GM21367 (cell line): ENCODE measurements around the gene ERCC2.

Experiments
- ATAC-seq: cut with Tn5 transposase; IDR thresholded peaks from one replicate; pipeline ENCODE4 v1.9.1; 2021; ENCODE audit not compliant: unreplicated experiment

ERCC2 gene

DNA sequence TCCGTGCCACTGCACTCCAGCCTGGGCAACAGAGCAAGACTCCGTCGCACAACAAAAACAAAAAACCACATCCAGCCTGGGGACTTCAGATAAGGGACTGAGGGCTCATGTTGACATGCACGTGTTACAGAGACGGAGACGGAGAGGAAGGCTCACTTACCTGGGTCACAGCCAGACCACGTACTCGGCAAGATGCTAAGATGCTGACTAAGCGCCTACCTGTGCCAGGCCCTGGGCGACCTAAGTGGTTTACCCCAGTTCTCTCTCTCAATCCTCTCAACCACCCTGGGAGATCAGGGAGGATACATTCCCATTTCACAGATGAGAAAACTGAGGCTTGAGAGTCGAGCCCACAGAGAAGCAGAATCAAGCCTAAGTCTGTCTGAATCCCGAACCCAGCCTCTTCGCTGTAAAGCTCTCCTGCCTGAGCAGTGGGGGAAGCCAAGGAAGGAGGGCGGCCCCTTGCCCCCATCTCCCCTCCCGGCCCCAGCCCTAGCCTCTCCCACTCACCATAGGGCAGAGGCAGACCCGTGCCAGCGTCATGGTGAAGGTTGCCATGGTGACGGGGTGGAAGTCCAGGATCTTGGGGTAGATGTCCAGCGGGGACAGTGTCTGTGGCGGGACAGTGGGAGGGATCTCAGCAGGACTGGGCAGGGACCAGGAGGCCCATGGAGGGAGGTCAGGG is 13.5 kb downstream of the ERCC2 start:
- ATAC-seq, result no peak

DNA sequence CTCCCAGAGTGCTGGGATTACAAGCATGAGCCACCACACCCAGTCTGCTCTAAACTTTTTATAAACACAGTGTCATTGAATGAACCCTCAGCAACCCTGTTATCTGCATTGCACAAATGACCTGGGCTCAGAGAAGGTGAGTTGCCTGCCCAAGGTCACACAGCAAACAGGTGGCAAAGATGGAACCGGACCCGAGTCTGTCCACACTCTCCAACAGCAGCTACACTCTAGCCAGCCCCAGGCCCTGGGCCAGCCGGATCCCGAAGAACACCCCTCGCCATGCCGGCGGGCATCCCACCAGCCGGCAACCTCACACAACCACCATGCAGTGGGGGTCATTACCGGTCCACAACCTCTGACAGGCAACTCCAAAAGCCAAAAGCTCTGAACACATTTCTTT is 14.5 kb downstream of the ERCC2 start:
- no peak for ATAC-seq

DNA sequence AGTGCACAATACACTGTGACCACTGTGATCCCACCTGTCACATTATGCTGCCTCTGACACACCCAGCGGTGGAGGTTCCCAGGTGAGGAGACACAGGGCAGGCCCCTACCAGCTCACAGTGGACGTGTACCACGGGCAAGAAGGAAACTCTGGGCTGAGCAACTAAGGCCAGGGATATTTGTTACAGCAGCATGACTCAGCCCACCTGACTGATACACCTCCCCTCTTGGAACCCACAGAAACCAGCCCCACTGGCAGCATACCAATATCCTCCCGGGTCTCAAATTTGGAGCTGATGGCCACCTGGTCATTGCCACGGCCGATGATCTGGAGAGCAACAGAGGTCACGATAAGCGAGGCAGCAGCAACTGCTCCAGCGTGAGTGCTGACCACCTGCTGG is 15.0 kb downstream of the ERCC2 start:
- no peak for ATAC-seq

DNA sequence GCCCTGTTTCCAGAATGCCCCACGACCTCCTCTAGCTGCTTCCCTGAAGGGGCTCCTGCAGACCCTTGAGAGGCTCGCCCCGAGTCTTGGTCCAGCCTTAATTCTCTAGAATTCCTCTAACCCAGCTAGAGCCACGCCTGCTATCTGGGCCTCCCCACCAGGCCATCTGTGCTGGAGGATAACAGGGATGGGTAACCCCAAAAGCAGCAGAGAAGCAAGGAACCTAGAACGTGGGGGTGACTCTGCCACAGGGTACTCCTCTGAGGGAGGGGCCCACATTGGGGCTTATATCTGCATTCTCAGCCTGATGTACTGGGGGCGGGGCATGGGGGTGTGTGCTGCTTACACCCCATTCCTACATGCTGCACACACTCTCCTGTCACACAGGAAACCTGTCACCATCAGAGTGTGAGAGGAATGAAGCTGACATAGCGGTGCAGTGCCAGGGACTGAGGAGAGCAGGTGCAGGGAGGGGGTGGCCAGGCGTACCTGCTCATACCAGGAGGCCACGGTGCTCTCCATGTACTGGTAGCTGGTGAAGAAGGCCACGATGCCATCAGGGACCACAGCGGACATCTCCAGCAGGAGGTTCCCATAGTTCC is 16.0 kb downstream of the ERCC2 start:
- no peak for ATAC-seq

DNA sequence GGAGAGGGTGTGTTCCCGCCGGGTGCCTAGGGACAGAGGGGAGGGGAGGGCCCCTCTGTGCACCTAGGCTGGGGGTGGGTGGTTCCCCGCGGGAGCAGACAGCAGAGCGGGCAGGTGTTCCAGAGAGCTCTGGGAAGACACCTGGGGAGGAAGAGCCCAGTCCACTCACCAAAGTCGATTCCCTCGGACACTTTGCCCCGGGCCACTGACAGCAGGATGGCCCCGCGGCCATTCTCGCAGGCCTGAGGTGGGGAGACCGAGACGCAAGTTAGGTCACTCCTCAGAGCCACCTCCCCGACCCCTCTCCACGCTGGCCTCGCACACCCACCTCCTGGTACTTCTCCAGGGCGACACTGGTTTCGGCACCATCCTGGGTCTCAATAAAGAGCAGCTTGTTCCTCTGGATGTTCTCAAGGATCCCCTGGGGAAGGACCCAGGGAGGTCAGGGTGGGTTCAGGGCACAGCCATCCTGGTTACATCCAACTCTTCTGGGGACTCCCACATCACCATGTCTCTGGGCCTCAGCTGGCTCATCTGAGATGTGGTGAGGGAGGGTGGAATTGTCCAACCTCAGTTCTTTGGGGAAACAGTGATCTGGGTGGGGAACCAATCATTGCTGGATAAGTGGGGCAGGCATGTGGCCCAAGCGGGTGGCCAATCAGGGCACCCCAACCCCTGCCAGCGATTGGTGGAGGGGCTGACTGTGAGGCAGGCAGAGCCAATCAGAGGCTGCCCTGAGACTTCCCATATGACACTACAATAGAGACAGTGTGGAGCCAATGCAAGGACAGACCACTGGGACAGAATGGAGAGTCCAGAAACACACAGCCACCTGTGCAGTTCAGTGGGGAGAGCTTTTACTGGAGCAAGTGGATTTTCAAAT is 17.2 kb downstream of the ERCC2 start:
- no peak for ATAC-seq

DNA sequence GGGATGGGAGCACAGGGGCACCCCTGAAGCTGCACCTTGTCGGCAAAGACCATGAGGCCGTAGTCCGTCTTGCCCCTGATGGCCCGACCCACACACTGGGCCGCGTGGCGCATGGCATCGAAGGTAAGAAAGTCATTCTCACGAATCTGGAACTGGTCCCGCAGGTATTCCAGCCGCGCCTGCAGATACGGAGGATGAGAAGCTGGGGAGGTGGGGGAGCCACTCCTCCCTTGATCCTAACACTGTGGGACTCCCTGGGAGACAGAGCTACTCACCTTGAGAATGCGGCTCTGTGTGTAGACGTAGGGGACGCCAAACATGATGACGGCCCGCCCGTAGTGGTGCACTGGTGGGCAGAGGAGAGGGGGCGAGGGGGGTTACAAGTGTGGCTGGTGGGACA is 17.9 kb downstream of the ERCC2 start:
- ATAC-seq, result no peak

DNA sequence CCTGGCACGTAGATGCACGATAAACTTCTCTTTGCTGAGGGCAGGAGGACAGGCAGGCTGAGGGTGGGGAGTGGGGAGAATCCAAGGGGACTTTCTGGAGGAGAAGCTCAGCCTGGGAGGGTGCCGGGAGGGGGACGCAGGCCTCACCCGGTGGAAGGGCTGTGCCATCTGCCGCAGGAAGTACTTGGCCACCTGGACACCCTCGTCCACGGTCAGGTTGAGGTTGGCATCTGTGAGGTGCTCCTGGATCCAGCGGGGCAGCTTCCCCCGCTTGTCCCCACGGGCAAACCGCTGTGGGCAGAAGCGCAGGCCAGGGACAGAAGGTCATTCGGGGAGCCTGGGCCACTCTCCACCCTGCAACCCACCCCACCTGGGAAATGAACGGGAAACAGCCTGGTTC is 18.3 kb downstream of the ERCC2 start:
- ATAC-seq, result no peak

DNA sequence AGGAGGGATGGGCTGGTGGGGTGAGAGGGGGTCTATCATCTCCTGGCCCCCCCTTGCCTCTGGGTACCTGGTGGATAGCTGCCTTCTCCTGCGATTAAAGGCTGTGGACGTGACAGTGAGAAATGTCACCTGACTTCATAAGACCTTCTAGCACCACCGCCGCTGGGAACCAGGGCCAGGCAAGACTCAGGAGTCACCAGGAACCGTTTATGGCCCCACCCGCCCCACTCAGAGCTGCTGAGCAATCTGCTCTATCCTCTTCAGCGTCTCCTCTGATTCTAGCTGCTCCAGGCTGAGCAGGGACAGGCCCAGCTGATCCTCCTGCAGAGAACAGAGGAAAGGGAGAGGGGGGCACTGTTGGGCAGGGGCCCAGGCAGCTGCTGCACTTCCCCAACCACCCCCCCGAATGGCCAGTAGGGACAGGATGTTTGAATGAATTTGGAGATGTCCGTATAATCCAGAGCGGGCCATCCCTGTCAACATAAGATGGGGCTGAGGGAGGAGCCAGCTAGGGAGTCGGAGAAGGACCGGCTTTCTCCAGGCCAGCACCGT is 18.9 kb downstream of the ERCC2 start:
- ATAC-seq, result no peak

DNA sequence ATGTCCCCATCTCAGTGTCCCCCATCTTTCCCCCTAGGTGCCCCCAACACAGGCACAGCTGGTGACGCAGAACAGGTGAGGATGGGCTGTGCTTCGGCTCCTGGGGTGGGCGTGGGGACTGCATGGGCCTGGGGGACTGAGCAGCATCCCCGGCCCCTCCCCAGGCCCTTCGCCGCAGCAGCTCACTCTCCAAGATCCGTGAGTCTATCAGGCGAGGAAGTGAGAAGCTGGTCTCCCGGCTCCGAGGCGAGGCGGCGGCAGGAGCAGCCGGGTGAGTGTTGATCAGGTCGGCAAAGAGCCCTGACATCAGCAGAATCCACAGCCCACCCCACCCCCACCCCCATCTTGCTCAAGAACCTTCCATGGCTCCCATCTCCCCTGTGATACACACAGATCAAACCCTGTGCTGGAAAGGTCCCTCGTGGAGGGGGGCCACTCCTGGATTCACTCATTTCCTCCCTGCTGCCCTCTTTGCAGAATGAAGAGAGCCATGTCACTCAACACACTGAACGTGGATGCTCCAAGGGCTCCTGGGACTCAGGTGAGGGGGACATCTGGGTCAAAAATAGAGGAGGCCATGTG is 19.8 kb downstream of the ERCC2 start:
- no peak for ATAC-seq

DNA sequence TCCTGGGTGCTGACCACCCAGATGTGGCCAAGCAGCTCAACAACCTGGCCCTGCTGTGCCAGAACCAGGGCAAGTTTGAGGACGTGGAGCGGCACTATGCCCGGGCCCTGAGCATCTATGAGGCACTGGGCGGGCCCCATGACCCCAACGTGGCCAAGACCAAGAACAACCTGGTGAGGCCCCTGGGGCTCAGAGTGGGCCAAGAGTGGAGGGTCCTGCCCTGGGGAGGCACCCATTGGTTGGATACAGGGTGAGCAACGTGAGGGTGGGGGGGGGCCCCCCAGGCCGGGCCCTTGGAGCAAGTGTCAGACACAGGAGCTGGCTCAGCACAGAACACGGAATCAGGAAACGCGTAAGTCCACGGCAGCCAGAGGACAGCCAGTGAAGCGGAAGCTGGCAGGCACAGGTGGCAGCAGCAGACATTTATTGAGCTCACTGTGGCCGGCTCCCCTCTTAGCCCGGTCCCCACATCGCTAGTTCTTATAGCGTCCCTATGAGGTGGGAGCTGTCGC is 20.9 kb downstream of the ERCC2 start:
- no peak for ATAC-seq

DNA sequence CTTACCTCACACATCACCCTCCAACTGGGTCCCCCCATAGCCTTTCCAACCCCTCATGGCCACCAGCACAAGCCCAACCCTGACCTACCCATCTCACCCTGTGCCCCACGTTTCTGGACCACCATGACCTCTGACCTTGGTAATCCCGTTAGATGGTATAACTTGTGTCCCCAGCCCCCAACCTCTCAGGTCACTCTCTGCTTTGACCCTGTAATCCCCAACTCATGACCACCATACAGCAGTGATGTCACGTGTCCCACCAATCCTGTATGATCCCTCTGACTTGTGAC is 21.3 kb downstream of the ERCC2 start:
- no peak for ATAC-seq

DNA sequence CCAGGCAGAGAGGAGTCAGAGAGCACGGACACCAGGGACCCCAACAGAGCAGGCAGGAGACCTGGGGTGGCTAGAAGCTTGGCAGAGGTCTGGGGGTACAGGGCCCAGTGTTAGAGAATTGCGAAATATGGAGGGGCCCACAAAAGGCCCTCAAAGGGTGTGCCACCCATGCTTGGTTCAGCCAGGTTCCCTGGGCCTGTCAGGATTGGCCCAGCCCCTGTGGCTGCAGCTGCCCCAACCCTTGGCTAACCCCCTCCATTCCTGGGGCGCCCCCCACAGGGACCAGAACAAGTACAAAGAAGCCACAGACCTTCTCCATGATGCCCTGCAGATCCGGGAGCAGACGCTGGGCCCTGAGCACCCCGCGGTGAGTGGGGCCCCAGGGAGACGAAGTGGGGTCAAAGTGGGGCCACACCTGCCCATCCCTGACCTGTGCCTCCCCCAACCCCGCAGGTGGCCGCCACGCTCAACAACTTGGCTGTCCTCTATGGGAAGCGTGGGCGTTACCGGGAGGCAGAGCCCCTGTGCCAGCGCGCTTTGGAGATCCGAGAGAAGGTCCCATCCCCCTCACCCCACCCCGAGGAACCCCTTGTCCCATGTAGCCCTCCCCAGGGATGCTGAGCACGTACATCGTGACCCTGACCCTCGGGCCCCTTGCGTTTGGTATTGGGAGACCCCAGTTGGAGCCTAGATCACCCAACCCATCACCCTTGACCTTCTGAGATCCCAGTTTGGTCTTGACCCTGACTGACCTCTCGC is 21.8 kb downstream of the ERCC2 start:
- ATAC-seq, result no peak

DNA sequence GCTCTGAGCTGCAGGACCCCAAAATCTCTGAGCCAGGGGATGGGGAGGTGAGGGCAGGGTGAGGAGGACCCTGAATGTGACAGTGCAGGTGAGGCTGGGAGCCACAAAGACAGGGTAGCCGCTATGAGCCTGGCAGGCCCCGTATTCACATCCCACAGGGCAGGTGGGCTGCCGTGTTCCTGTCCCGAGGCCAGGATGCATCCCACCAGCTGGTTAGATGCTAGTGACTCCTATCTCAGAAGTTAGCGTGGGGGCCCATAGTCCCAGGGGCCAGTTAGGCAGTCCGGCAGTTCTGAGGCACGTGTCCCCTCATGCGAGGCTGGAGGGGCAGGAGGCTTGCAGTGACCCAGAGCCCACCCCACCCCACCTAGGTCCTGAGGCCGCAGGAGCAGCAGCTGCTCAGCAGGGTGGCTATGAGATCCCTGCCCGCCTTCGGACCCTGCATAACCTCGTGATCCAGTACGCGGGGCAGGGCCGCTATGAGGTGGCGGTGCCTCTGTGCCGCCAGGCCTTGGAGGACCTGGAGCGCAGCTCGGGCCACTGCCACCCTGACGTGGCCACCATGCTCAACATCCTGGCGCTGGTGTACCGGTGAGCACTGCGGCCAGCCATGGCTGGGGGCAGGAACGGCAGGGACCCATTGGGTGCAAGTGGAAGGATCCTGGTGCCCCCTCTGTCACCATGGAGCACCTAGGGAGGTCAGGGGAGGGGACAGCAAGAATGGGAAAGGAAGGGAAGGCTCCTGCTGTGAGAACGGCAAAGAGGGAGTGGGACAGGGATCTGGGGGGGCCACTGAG is 22.6 kb downstream of the ERCC2 start:
- ATAC-seq, result no peak

DNA sequence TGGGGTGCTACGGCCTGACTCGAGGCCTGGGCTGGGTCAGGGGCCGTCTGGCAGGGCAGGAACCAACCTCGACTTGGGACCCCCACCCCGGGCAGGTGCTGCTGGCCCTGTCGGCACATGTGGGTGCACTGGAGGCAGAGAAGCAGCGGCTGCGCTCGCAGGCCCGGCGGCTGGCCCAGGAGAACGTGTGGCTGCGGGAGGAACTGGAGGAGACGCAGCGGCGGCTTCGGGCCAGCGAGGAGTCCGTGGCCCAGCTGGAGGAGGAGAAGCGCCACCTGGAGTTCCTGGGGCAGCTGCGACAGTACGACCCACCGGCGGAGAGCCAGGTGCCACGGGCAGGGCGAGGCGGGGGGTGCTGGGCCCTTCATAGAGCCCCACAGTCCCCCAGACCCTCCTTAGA is 23.9 kb downstream of the ERCC2 start:
- no peak for ATAC-seq

DNA sequence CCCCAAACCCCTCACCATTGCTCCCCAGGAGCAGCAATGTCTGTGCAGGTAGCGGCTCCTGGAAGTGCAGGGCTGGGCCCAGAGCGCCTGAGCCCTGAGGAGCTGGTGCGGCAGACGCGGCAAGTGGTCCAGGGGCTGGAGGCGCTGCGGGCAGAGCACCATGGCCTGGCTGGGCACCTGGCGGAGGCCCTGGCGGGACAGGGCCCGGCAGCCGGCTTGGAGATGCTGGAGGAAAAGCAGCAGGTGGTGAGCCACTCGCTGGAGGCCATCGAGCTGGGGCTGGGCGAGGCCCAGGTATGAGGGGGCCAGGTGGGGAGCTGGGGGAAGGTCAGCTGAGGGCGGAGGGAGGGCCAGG is 24.9 kb downstream of the ERCC2 start:
- no peak for ATAC-seq

DNA sequence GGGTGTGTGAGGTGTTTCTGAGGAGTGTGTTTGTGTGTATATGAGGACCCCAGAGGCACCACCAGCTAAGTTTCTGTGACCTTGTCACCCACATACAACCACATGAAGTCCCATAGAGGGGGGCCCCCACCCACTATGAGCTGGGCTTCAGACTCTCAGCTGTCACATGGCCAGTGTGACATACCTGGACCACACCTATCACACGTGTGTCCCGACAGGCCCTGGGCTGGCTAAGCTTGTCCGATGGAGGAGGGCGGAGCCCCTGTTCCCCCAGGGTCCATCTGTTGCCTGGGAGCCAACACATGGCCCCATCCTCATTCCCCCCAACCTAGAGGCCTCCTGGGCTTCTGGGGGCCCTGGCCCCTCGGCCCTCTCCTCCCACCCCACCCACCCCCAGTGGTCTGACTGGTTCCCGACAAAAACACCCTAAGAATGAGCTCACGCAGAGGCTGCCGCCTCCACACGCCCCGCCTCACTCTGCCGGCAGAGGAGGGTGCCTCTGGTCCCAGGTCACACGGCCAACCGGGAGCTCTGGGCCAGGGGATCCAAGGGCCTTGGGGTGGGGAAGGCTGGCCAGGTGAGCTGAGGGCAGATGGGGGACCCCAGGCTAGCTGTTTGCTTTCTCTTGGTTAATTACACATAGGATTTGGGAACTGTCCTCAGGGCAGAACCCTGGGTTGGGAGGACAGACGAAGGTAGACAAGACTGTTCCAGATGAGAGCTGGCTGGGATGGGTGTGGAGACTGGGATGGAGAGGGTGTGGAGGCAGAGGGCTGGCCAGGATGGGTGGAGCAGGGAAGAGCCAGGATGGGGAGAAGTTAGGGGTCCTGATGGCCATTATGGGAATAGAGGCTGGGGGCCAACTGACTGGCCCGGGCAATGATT is 25.5 kb downstream of the ERCC2 start:
- no peak for ATAC-seq

DNA sequence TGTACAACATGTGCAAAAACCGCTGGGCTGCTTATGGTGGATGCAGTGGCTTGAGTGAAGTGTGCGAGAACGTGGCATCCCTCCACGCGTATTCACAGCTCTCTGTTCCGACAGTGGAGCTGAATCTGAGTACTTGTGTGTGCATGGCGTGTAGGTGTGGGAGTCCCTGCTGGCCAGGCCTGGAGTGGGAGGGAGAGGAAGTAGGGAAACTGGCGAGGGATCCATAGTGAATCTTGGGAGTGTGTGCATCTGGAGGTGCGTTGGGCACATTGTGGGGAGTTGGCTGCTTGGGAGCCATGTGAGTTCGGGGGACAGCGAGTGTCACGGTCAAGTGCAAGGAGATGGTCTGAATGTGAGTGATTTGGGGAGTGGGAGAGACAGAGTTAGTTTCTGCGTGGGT is 27.5 kb downstream of the ERCC2 start:
- no peak for ATAC-seq

DNA sequence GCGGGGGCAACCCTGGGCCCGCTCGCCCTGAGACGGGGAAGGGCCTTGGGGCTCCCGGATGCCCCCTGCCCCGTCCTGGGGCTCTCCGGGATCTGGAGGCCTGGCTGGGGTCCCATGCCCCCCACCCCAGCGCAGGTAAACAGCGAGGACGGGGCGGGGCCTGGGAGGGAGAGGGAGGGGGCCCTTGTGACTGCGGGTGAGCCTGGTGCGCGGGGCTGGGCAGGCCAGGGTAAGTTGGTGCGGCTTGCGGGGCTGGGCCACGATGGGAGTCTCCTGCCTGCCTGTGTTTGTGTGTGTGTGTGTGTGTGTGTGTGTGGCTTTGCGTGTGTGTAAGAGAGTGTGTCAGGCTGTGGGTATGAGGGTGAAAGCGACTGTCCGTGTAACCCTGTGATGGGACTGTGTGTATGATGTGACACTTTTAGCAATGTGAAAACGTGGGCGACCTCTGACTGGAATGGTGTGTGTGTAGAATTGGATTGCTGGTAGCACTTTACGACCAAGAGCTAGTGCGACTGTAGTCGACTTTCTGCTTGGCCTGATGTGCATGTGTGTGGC is 29.4 kb downstream of the ERCC2 start:
- ATAC-seq, result no peak
